NCI-H128 (cell line): ENCODE results near the gene GRID1.

Experiments used
- DNase-seq: peaks from one replicate; lab custom pipeline; 2025; ENCODE audit not compliant: unreplicated experiment; lab: John Stamatoyannopoulos, UW

Gene GRID1

GRCh38 chr10:86340176-86340990 is 26.2 kb downstream of the GRID1 start:
- no peak for DNase-seq

GRCh38 chr10:86339226-86339865 is 27.2 kb downstream of the GRID1 start:
- DNase-seq = no peak

- no peak for DNase-seq
These were observed 29.4 kb downstream of the GRID1 start for GRCh38 chr10:86337121-86337601.

GRCh38 chr10:86336341-86336740 is 30.3 kb downstream of the GRID1 start:
- DNase-seq = no peak

GRCh38 chr10:86335831-86336230 is 30.8 kb downstream of the GRID1 start:
- DNase-seq = no peak

- DNase-seq = no peak
These were observed 31.3 kb downstream of the GRID1 start for GRCh38 chr10:86335257-86335656.

- DNase-seq = no peak
These were observed 32.0 kb downstream of the GRID1 start for GRCh38 chr10:86334488-86335085.

GRCh38 chr10:86333826-86334487 is 32.6 kb downstream of the GRID1 start:
- no peak for DNase-seq

- no peak for DNase-seq
These were observed 34.7 kb downstream of the GRID1 start for GRCh38 chr10:86331861-86332260.

- DNase-seq = no peak
These were observed 35.5 kb downstream of the GRID1 start for GRCh38 chr10:86330778-86331763.

- no peak for DNase-seq
These were observed 36.5 kb downstream of the GRID1 start for GRCh38 chr10:86329896-86330680.

- DNase-seq = no peak
These were observed 37.4 kb downstream of the GRID1 start for GRCh38 chr10:86329093-86329710.

GRCh38 chr10:86327954-86328725 is 38.5 kb downstream of the GRID1 start:
- DNase-seq = no peak

- DNase-seq = no peak
These were observed 41.4 kb downstream of the GRID1 start for GRCh38 chr10:86325158-86325557.

GRCh38 chr10:86321568-86321967 is 45.0 kb downstream of the GRID1 start:
- DNase-seq = no peak

GRCh38 chr10:86319676-86320075 is 46.9 kb downstream of the GRID1 start:
- DNase-seq = no peak

- DNase-seq = no peak
These were observed 48.5 kb downstream of the GRID1 start for GRCh38 chr10:86317949-86318725.

GRCh38 chr10:86316990-86317389 is 49.6 kb downstream of the GRID1 start:
- no peak for DNase-seq
